ENCODE results near the gene PDLIM7.

- TF ChIP-seq EZH2 (IDR thresholded peaks at IDR 0.05; ENCODE audit: low read depth, unreplicated experiment) (no peak), POLR2AphosphoS5 (IDR thresholded peaks at IDR 0.05; ENCODE audit: low read depth) (no peak), CTCF (conservative IDR thresholded peaks at IDR 0.05; ENCODE audit: low read depth in 2 of 2) (no peak), JUNB (IDR thresholded peaks at IDR 0.05; ENCODE audit: unreplicated experiment) (no peak), CREB1 (CRISPR knock-in tag; IDR thresholded peaks at IDR 0.05; ENCODE audit: low read depth) (no peak), ZNF114 (CRISPR knock-in tag; IDR thresholded peaks at IDR 0.05) (no peak), NANOG (IDR thresholded peaks at IDR 0.05; ENCODE audit: borderline replicate concordance) (no peak), REST (IDR thresholded peaks at IDR 0.05; ENCODE audit: unreplicated experiment) (no peak), ETS1 (IDR thresholded peaks at IDR 0.05) (no peak)
These were observed 28.4 kb downstream of the PDLIM7 start for GRCh38 chr5:177468685-177469628.
